Activated T-helper 1 cell treated with anti-CD3 and anti-CD28 coated beads, Interleukin-12 subunit alpha, Interleukin-12 subunit beta, Interleukin-2, Interleukin-4 antibody, amounts not matched to agents 30 ng/mL and 10 ng/mL and 1 ng/mL, durations not matched to agents 14 hours and 24 hours and 36 hours (primary cell): ENCODE results near the gene VRK3. TPM values are rescaled to one million over a fixed set of nuclear protein-coding genes. Genes with fewer than 3 reads are reported as not detected.
"Not testable (repeated sequence)": the region's sequence is repeated elsewhere in the genome, so short reads cannot be mapped to it uniquely, and the experiment has no call there.

ENCODE experiments used
- DNase-seq: peaks from one replicate; pipeline ENCODE4 v3.0.0; 2021; ENCODE audit warnings: low spot score
- H3K27ac Mint-ChIP-seq: one replicate; pipeline ENCODE4 v1.8.0; 2021; ENCODE audit warnings: mild to moderate bottlenecking, mixed read lengths
- H3K27me3 Mint-ChIP-seq: one replicate; pipeline ENCODE4 v1.8.0; 2022; ENCODE audit warnings: mild to moderate bottlenecking, moderate library complexity, mixed read lengths; ENCODE audit not compliant: insufficient read depth
- H3K36me3 Mint-ChIP-seq: one replicate; pipeline ENCODE4 v1.8.0; 2021; ENCODE audit warnings: low read depth, mixed read lengths
- H3K4me1 Mint-ChIP-seq: one replicate; pipeline ENCODE4 v1.8.0; 2021; ENCODE audit warnings: low read depth, mixed read lengths
- H3K4me3 Mint-ChIP-seq: one replicate; pipeline ENCODE4 v1.8.0; 2021; ENCODE audit warnings: mild to moderate bottlenecking, moderate library complexity, mixed read lengths
- H3K9me3 Mint-ChIP-seq: one replicate; pipeline ENCODE4 v1.8.0; 2021; ENCODE audit warnings: mixed read lengths
- intact Hi-C: fragments of 100-400 bp; cut with micrococcal nuclease; formaldehyde crosslinking; loops from one replicate; pipeline ENCODE4 v1.15.1; 2024
- total RNA-seq: library from RNA; stranded (reverse); gene quantifications from 2 replicates; pipeline ENCODE4 v1.2.3, GENCODE V29; 2022

The VRK3 gene
- total RNA-seq, 1 donor from 2014 or later = 66.7 TPM

- intact Hi-C loops, H3K4me1 Mint-ChIP-seq, H3K36me3 Mint-ChIP-seq, H3K4me3 Mint-ChIP-seq, DNase-seq, H3K9me3 Mint-ChIP-seq, H3K27ac Mint-ChIP-seq: not testable (repeated sequence)
- peaks cover 10% of the 10 kb centered on the region for H3K27me3 Mint-ChIP-seq
Observed at GRCh38 chr19:49944567-49944966, 80.6 kb downstream of the VRK3 start.

- Mint-ChIP-seq H3K36me3 (no peaks in the 10 kb centered on the region), H3K4me1 (peaks cover 14% of the 10 kb centered on the region), H3K9me3 (peaks cover 4% of the 10 kb centered on the region), H3K27me3 (peaks cover 15% of the 10 kb centered on the region), H3K27ac (no peak overlapping the region), H3K4me3 (no peak overlapping the region)
- intact Hi-C loops = no loop called here
- DNase-seq = no peak
Observed at GRCh38 chr19:49940482-49940791, 84.7 kb downstream of the VRK3 start.

- H3K27me3 Mint-ChIP-seq = peaks cover 15% of the 10 kb centered on the region
- H3K4me3 Mint-ChIP-seq = no peak overlapping the region
- H3K9me3 Mint-ChIP-seq = no peaks in the 10 kb centered on the region
- peaks cover 14% of the 10 kb centered on the region for H3K4me1 Mint-ChIP-seq
- no peak for DNase-seq
- intact Hi-C loops = no loop called here
- H3K27ac Mint-ChIP-seq = no peak overlapping the region
- no peaks in the 10 kb centered on the region for H3K36me3 Mint-ChIP-seq
Observed at GRCh38 chr19:49939721-49940481, 85.3 kb downstream of the VRK3 start.

- H3K27ac Mint-ChIP-seq = no peak overlapping the region
- intact Hi-C loops = no loop called here
- no peak for DNase-seq
- peaks cover 2% of the 10 kb centered on the region for H3K36me3 Mint-ChIP-seq
- H3K9me3 Mint-ChIP-seq = no peaks in the 10 kb centered on the region
- H3K27me3 Mint-ChIP-seq = peaks cover 17% of the 10 kb centered on the region
- no peak overlapping the region for H3K4me3 Mint-ChIP-seq
- H3K4me1 Mint-ChIP-seq = peaks cover 14% of the 10 kb centered on the region
Observed at GRCh38 chr19:49938662-49939061, 86.5 kb downstream of the VRK3 start.

GRCh38 chr19:49937750-49938381, 87.3 kb downstream of the VRK3 start:
- Mint-ChIP-seq H3K9me3 (no peaks in the 10 kb centered on the region), H3K27me3 (peaks cover 15% of the 10 kb centered on the region), H3K27ac (no peak overlapping the region), H3K4me1 (peaks cover 14% of the 10 kb centered on the region), H3K4me3 (no peak overlapping the region), H3K36me3 (peaks cover 8% of the 10 kb centered on the region)
- DNase-seq = peak; percentile 68
- intact Hi-C loops = loop anchor here (1.0 kb wide), 2 partner anchors 45 to 87 kb away; partner anchors contain the start of gene VRK3

GRCh38 chr19:49936549-49936948, 88.6 kb downstream of the VRK3 start:
- intact Hi-C loops = no loop called here
- H3K4me3 Mint-ChIP-seq = no peak overlapping the region
- H3K36me3 Mint-ChIP-seq = peaks cover 18% of the 10 kb centered on the region
- H3K4me1 Mint-ChIP-seq = peaks cover 22% of the 10 kb centered on the region
- no peak overlapping the region for H3K27ac Mint-ChIP-seq
- H3K9me3 Mint-ChIP-seq = peaks cover 4% of the 10 kb centered on the region
- no peak for DNase-seq
- peaks cover 10% of the 10 kb centered on the region for H3K27me3 Mint-ChIP-seq

- Mint-ChIP-seq H3K4me3 (no peak overlapping the region), H3K36me3 (peaks cover 37% of the 10 kb centered on the region), H3K27me3 (peaks cover 10% of the 10 kb centered on the region), H3K9me3 (peaks cover 4% of the 10 kb centered on the region), H3K27ac (no peak overlapping the region), H3K4me1 (peaks cover 36% of the 10 kb centered on the region)
- DNase-seq = no peak
- intact Hi-C loops = no loop called here
Observed at GRCh38 chr19:49933643-49934042, 91.5 kb downstream of the VRK3 start.

GRCh38 chr19:49932731-49933131, 92.4 kb downstream of the VRK3 start:
- Mint-ChIP-seq H3K4me3 (peak overlapping the region; percentile 13), H3K4me1 (peaks cover 39% of the 10 kb centered on the region), H3K27me3 (peaks cover 10% of the 10 kb centered on the region), H3K27ac (no peak overlapping the region), H3K36me3 (peaks cover 44% of the 10 kb centered on the region), H3K9me3 (peaks cover 4% of the 10 kb centered on the region)
- intact Hi-C loops = no loop called here
- peak; percentile 34 for DNase-seq

- Mint-ChIP-seq H3K9me3 (peaks cover 4% of the 10 kb centered on the region), H3K27ac (peak overlapping the region; percentile 38), H3K4me3 (peak overlapping the region; percentile 50), H3K27me3 (peaks cover 8% of the 10 kb centered on the region), H3K36me3 (peaks cover 49% of the 10 kb centered on the region), H3K4me1 (peaks cover 42% of the 10 kb centered on the region)
- intact Hi-C loops = no loop called here
- no peak for DNase-seq
Observed at GRCh38 chr19:49932041-49932451, 93.1 kb downstream of the VRK3 start.

- Mint-ChIP-seq H3K36me3 (peaks cover 51% of the 10 kb centered on the region), H3K9me3 (peaks cover 4% of the 10 kb centered on the region), H3K27ac (no peak overlapping the region), H3K27me3 (peaks cover 4% of the 10 kb centered on the region), H3K4me3 (peak overlapping the region; percentile 32), H3K4me1 (peaks cover 41% of the 10 kb centered on the region)
- intact Hi-C loops = no loop called here
- no peak for DNase-seq
Observed at GRCh38 chr19:49931293-49932040, 93.7 kb downstream of the VRK3 start.

GRCh38 chr19:49930483-49931011, 94.6 kb downstream of the VRK3 start:
- H3K4me1 Mint-ChIP-seq = peaks cover 44% of the 10 kb centered on the region
- H3K9me3 Mint-ChIP-seq = peaks cover 4% of the 10 kb centered on the region
- peak overlapping the region; percentile 97 for H3K4me3 Mint-ChIP-seq
- DNase-seq = no peak
- H3K27ac Mint-ChIP-seq = peak overlapping the region; percentile 43
- intact Hi-C loops = loop anchor here (1.0 kb wide), 5 partner anchors 74 to 164 kb away; partner anchors contain the start of genes FUZ and VRK3
- H3K27me3 Mint-ChIP-seq = peaks cover 2% of the 10 kb centered on the region
- peaks cover 55% of the 10 kb centered on the region for H3K36me3 Mint-ChIP-seq

- peak overlapping the region; percentile 100 for H3K27ac Mint-ChIP-seq
- DNase-seq = peak; percentile 89
- H3K4me1 Mint-ChIP-seq = peaks cover 49% of the 10 kb centered on the region
- peaks cover 4% of the 10 kb centered on the region for H3K9me3 Mint-ChIP-seq
- H3K36me3 Mint-ChIP-seq = peaks cover 59% of the 10 kb centered on the region
- peak overlapping the region; percentile 97 for H3K4me3 Mint-ChIP-seq
- peaks cover 2% of the 10 kb centered on the region for H3K27me3 Mint-ChIP-seq
- intact Hi-C loops = loop anchor here (1.0 to 2.0 kb wide), 11 partner anchors 19 to 164 kb away; partner anchors contain the start of genes AKT1S1, FUZ, PNKP and TBC1D17
Observed at GRCh38 chr19:49929611-49930482, 95.3 kb downstream of the VRK3 start.
